GM10266 (cell line): Measurements from ENCODE around the gene OGG1.

Source experiments
- DNase-seq: peaks from one replicate; pipeline ENCODE4 v3.0.0; 2012; ENCODE audit errors: extremely low spot score
- CTCF ChIP-seq: IDR thresholded peaks from 2 replicates; pipeline ENCODE4 v1.5.1; 2012; ENCODE audit warnings: mild to moderate bottlenecking, low read depth; ENCODE audit not compliant: control insufficient read depth, insufficient read depth; ENCODE audit errors: missing control alignments

OGG1 gene

GRCh38 chr3:9727743-9728142, 22.0 kb upstream of the OGG1 start:
- DNase-seq = no peak
- no peak for TF ChIP-seq CTCF

- no peak for DNase-seq
- no peak for TF ChIP-seq CTCF
Measured at GRCh38 chr3:9729419-9729818, 20.3 kb upstream of the OGG1 start.

GRCh38 chr3:9730657-9731205, 19.0 kb upstream of the OGG1 start:
- DNase-seq = no peak
- TF ChIP-seq CTCF = no peak

GRCh38 chr3:9731206-9732079, 18.3 kb upstream of the OGG1 start, which contains the start of gene BRPF1:
TSS of gene BRPF1 (plus strand) at chr3:9731735. CDS start at chr3:9734141, 2,406 bp downstream.
- peak; percentile 99 for DNase-seq
- TF ChIP-seq CTCF = no peak

- TF ChIP-seq CTCF = no peak
Measured at GRCh38 chr3:9732080-9732739, 17.5 kb upstream of the OGG1 start.

GRCh38 chr3:9732740-9733115, 17.0 kb upstream of the OGG1 start:
- TF ChIP-seq CTCF = peak; percentile 24
- DNase-seq = no peak

More at GRCh38 chr3:9732080-9732739, 17.5 kb upstream of the OGG1 start:
- DNase-seq = peak; percentile 38
